Activated CD8-positive, alpha-beta memory T cell treated with anti-CD3 and anti-CD28 coated beads for 4 hours (primary cell): ENCODE measurements around the gene CALML5.
"Not testable (repeated sequence)": the region's sequence is repeated elsewhere in the genome, so short reads cannot be mapped to it uniquely, and the experiment has no call there.

Experiments used
- DNase-seq, 2 donors: peaks; one replicate each; pipeline ENCODE4 v3.0.0-alpha.2; 2020; ENCODE audit warnings: low read depth in 2 of 2

Gene CALML5

GRCh38 chr10:5482016-5482415 is 17.4 kb downstream of the CALML5 start:
- DNase-seq: no peak

- no peak for DNase-seq
These were observed 18.2 kb downstream of the CALML5 start for GRCh38 chr10:5481121-5481520.

GRCh38 chr10:5480162-5480941 is 19.0 kb downstream of the CALML5 start:
- DNase-seq: no peak

GRCh38 chr10:5479481-5480161 is 19.7 kb downstream of the CALML5 start:
- DNase-seq: no peak

GRCh38 chr10:5478694-5479305 is 20.6 kb downstream of the CALML5 start:
- DNase-seq: no peak

- no peak for DNase-seq
These were observed 21.2 kb downstream of the CALML5 start for GRCh38 chr10:5477948-5478693.

- DNase-seq: no peak
These were observed 22.3 kb downstream of the CALML5 start for GRCh38 chr10:5476918-5477525.

- not testable (repeated sequence) for DNase-seq
These were observed 23.2 kb downstream of the CALML5 start for GRCh38 chr10:5475974-5476807.

- not testable (repeated sequence) for DNase-seq
These were observed 24.3 kb downstream of the CALML5 start for GRCh38 chr10:5475088-5475487.

- DNase-seq: not testable (repeated sequence)
These were observed 24.7 kb downstream of the CALML5 start for GRCh38 chr10:5474642-5475041.

GRCh38 chr10:5470062-5470751 is 29.2 kb downstream of the CALML5 start:
- DNase-seq: no peak

- DNase-seq: no peak
These were observed 29.9 kb downstream of the CALML5 start for GRCh38 chr10:5469353-5470061.

- DNase-seq: no peak
These were observed 30.9 kb downstream of the CALML5 start for GRCh38 chr10:5468262-5469106.

- no peak for DNase-seq
These were observed 31.6 kb downstream of the CALML5 start for GRCh38 chr10:5467634-5468255.

- no peak for DNase-seq
These were observed 32.2 kb downstream of the CALML5 start for GRCh38 chr10:5467207-5467535.

GRCh38 chr10:5466451-5467206 is 32.7 kb downstream of the CALML5 start:
- DNase-seq: no peak

GRCh38 chr10:5465976-5466450 is 33.4 kb downstream of the CALML5 start:
- no peak for DNase-seq
